Naive B cell (primary cell): Measurements from ENCODE around the gene HSPA8. TPM values are rescaled to one million over a fixed set of nuclear protein-coding genes. Genes with fewer than 3 reads are reported as not detected.

Experiments
- ATAC-seq, 2 donors: fragments of 150-1000 bp; cut with Tn5 transposase; 2 replicates each; pipeline ENCODE4 v1.10.0; 2021; ENCODE audit warnings: low read depth in 2 of 2, mild to moderate bottlenecking in 2 of 2, moderate library complexity in 2 of 2
- DNase-seq: peaks from one replicate; pipeline ENCODE4 v3.0.0; 2022
- H3K27ac Mint-ChIP-seq, 6 donors: one replicate each; pipeline ENCODE4 v1.8.0; 2020 to 2022; ENCODE audit warnings: mild to moderate bottlenecking in 6 of 6, mixed read lengths in 6 of 6, moderate library complexity in 5 of 6, inconsistent platforms in 2 of 6
- H3K27me3 Mint-ChIP-seq, 3 donors: one replicate each; pipeline ENCODE4 v1.8.0; 2021 to 2022; ENCODE audit warnings: mixed read lengths in 3 of 3, mild to moderate bottlenecking in 1 of 3
- H3K36me3 Mint-ChIP-seq, 2 donors: one replicate each; pipeline ENCODE4 v1.8.0; 2020 to 2022; ENCODE audit warnings: mixed read lengths in 2 of 2, inconsistent platforms in 1 of 2, mild to moderate bottlenecking in 1 of 2
- H3K4me1 Mint-ChIP-seq, 3 donors: one replicate each; pipeline ENCODE4 v1.8.0; 2020 to 2022; ENCODE audit warnings: mixed read lengths in 3 of 3, inconsistent platforms in 1 of 3, mild to moderate bottlenecking in 1 of 3, moderate library complexity in 1 of 3
- H3K4me3 Mint-ChIP-seq, 8 donors: one replicate each; pipeline ENCODE4 v1.8.0; 2020 to 2022; ENCODE audit warnings: mild to moderate bottlenecking in 8 of 8, mixed read lengths in 8 of 8, moderate library complexity in 8 of 8, inconsistent platforms in 2 of 8
- H3K9me3 Mint-ChIP-seq, 7 donors: one replicate each; pipeline ENCODE4 v1.8.0; 2020 to 2022; ENCODE audit warnings: mixed read lengths in 7 of 7, mild to moderate bottlenecking in 5 of 7, inconsistent platforms in 2 of 7, moderate library complexity in 1 of 7
- polyA plus RNA-seq, 6 donors: library from polyadenylated mRNA; unstranded; fragments of 300-500 nt; fragmentation: Illumina TruSeq; gene quantifications; one replicate each; pipeline ENCODE4 v1.2.3, GENCODE V29; 2021; ENCODE audit warnings: low read depth in 6 of 6

HSPA8 gene
- polyA plus RNA-seq, 6 donors from 2014 or later, result 390 to 727 (median 594) TPM

- Mint-ChIP-seq H3K4me1 (no peaks in the 10 kb centered on the region), H3K9me3 (peaks cover 0 to 3% (median 0%) of the 10 kb centered on the region in 7 donors), H3K4me3 (no peak overlapping the region), H3K27ac (no peak overlapping the region), H3K27me3 (no peaks in the 10 kb centered on the region), H3K36me3 (peaks cover 0 to 9% of the 10 kb centered on the region in 2 donors)
- no peak for DNase-seq
- no peak for ATAC-seq
These were observed 24.4 kb upstream of the HSPA8 start for GRCh38 chr11:123086305-123086704.

GRCh38 chr11:123085497-123085896, 23.6 kb upstream of the HSPA8 start:
- DNase-seq, result no peak
- Mint-ChIP-seq H3K36me3 (peaks cover 0 to 9% of the 10 kb centered on the region in 2 donors), H3K4me3 (no peak overlapping the region), H3K4me1 (no peaks in the 10 kb centered on the region), H3K27me3 (no peaks in the 10 kb centered on the region), H3K27ac (peak overlapping the region in 1 of 6 donors; percentile 61), H3K9me3 (peaks cover 0 to 3% (median 0%) of the 10 kb centered on the region in 7 donors)
- ATAC-seq, result no peak

GRCh38 chr11:123084454-123084853, 22.5 kb upstream of the HSPA8 start:
- DNase-seq (no peak), ATAC-seq (no peak)
- Mint-ChIP-seq H3K27me3 (no peaks in the 10 kb centered on the region), H3K4me1 (no peaks in the 10 kb centered on the region), H3K9me3 (peaks cover 0 to 3% (median 0%) of the 10 kb centered on the region in 7 donors), H3K27ac (no peak overlapping the region), H3K4me3 (no peak overlapping the region), H3K36me3 (peaks cover 0 to 9% of the 10 kb centered on the region in 2 donors)

GRCh38 chr11:123083623-123084029, 21.7 kb upstream of the HSPA8 start:
- Mint-ChIP-seq H3K27ac (no peak overlapping the region), H3K4me1 (no peaks in the 10 kb centered on the region), H3K27me3 (no peaks in the 10 kb centered on the region), H3K9me3 (peaks cover 0 to 3% (median 0%) of the 10 kb centered on the region in 7 donors), H3K36me3 (peaks cover 0 to 9% of the 10 kb centered on the region in 2 donors), H3K4me3 (no peak overlapping the region)
- DNase-seq (no peak), ATAC-seq (no peak)

- ATAC-seq (no peak), DNase-seq (no peak)
- H3K4me1 Mint-ChIP-seq, result no peaks in the 10 kb centered on the region
- H3K4me3 Mint-ChIP-seq, result no peak overlapping the region
- H3K36me3 Mint-ChIP-seq, result peaks cover 0 to 9% of the 10 kb centered on the region in 2 donors
- H3K27ac Mint-ChIP-seq, result peak overlapping the region in 1 of 6 donors; percentile 75
- H3K9me3 Mint-ChIP-seq, result peaks cover 0 to 3% (median 0%) of the 10 kb centered on the region in 7 donors
- H3K27me3 Mint-ChIP-seq, result no peaks in the 10 kb centered on the region
These were observed 21.0 kb upstream of the HSPA8 start for GRCh38 chr11:123082977-123083376.

- H3K4me3 Mint-ChIP-seq, result no peak overlapping the region
- no peak for ATAC-seq
- peak overlapping the region in 2 of 6 donors; percentile 12 to 17 for H3K27ac Mint-ChIP-seq
- no peak for DNase-seq
- peaks cover 0 to 3% (median 0%) of the 10 kb centered on the region in 7 donors for H3K9me3 Mint-ChIP-seq
- no peaks in the 10 kb centered on the region for H3K27me3 Mint-ChIP-seq
- peaks cover 0 to 9% of the 10 kb centered on the region in 2 donors for H3K36me3 Mint-ChIP-seq
- H3K4me1 Mint-ChIP-seq, result peaks cover 0 to 4% (median 0%) of the 10 kb centered on the region in 3 donors
These were observed 18.1 kb upstream of the HSPA8 start for GRCh38 chr11:123080015-123080414.

- H3K27ac Mint-ChIP-seq, result peak overlapping the region in 1 of 6 donors; percentile 3
- no peaks in the 10 kb centered on the region for H3K27me3 Mint-ChIP-seq
- H3K4me1 Mint-ChIP-seq, result peaks cover 0 to 15% (median 10%) of the 10 kb centered on the region in 3 donors
- DNase-seq (no peak), ATAC-seq (no peak)
- no peaks in the 10 kb centered on the region for H3K9me3 Mint-ChIP-seq
- peaks cover 0 to 6% of the 10 kb centered on the region in 2 donors for H3K36me3 Mint-ChIP-seq
- no peak overlapping the region for H3K4me3 Mint-ChIP-seq
These were observed 14.5 kb upstream of the HSPA8 start for GRCh38 chr11:123076484-123076883.

DNA sequence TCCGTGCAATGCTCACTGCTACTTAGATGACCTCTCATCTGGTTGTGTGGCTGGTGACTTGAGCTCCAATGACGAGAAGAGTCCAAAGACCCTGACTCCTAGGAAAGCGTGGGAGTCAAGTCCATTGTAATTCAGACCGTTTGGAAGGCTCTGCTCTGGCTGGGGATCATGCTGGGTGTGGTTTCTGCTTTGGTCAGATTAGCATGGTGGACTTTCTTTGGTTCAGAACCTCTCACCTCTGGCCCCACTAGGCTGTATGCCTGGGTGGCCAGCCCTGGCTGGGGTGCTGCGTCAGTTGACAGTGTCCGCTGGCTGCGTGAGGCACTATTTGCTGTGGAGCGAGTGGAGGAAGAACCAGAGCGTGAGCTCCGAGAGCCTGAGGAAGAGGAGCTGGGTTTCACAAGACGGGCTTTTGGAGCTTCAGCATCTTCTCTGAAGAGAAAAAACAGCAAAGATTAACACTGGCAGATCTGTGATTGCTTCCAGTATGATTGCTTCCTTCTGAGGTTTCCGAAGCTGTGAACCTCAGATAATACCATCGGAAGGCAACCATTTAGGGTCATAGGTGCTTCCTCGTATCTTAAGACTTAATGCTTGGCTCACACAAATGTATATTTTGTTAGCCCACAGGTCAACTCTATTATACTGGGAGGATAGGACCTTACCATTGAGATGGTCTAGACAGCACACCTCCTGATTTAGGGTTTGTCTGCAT, 11.6 kb upstream of the HSPA8 start:
- no peak for DNase-seq
- no peaks in the 10 kb centered on the region for H3K9me3 Mint-ChIP-seq
- peaks cover 0 to 6% of the 10 kb centered on the region in 2 donors for H3K36me3 Mint-ChIP-seq
- H3K27me3 Mint-ChIP-seq, result no peaks in the 10 kb centered on the region
- H3K4me1 Mint-ChIP-seq, result peaks cover 16 to 43% (median 23%) of the 10 kb centered on the region in 3 donors
- no peak for ATAC-seq
- H3K4me3 Mint-ChIP-seq, result no peak overlapping the region
- H3K27ac Mint-ChIP-seq, result peak overlapping the region in 1 of 6 donors; percentile 30

GRCh38 chr11:123072762-123073161, 10.8 kb upstream of the HSPA8 start:
- Mint-ChIP-seq H3K4me1 (peaks cover 19 to 46% (median 24%) of the 10 kb centered on the region in 3 donors), H3K36me3 (peaks cover 0 to 6% of the 10 kb centered on the region in 2 donors), H3K27me3 (no peaks in the 10 kb centered on the region), H3K27ac (peak overlapping the region in 4 of 6 donors; percentile 25 to 67 (median 38)), H3K9me3 (no peaks in the 10 kb centered on the region), H3K4me3 (peak overlapping the region in 1 of 8 donors; percentile 47)
- DNase-seq (no peak), ATAC-seq (no peak)

GRCh38 chr11:123072332-123072761, 10.4 kb upstream of the HSPA8 start:
- no peak for DNase-seq
- H3K36me3 Mint-ChIP-seq, result peaks cover 0 to 6% of the 10 kb centered on the region in 2 donors
- H3K4me1 Mint-ChIP-seq, result peaks cover 19 to 46% (median 24%) of the 10 kb centered on the region in 3 donors
- no peaks in the 10 kb centered on the region for H3K9me3 Mint-ChIP-seq
- H3K27ac Mint-ChIP-seq, result peak overlapping the region in 4 of 6 donors; percentile 35 to 82 (median 56)
- peak overlapping the region in 1 of 8 donors; percentile 47 for H3K4me3 Mint-ChIP-seq
- no peak for ATAC-seq
- no peaks in the 10 kb centered on the region for H3K27me3 Mint-ChIP-seq

DNA sequence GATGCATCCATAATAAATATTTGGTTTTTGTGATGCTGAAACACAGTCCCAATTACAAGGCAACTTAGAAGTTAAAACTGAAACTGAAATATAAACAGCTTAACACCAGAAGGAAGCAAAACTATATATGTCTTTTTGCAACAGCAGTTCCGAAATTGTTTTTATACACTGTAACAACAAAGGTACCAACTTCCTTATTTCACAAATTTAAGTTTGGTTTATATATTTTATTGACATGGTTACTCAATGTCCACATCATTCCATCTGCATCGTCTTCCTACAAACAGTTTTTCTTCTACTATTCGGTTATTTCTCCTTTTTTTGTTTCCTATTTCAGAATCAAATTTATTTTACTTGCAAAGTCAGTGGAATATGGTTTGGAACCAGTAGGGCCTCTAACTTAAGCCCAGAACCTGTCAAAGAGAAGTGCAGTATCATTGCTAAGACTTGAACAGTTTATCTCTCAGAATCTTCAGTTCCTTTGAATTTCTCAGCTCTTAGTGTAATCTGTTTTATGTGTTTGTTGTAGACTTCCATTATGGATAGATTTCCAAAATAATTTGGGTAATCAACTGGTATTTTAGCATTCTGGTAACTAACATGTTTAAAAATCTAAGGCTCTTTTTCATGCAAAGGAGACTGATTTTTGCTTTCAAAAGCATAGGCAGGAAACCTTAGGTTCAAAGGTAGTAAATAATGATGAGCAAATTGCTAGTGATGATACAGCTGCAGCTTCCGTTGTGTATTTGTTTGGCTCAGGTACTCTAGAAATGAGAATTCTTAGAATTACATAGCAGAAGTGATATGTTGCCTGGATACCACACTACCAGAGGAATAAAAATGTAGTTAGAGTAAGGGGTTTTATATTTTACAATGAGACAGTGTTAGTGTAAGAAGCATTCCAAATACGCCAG, 8.2 kb upstream of the HSPA8 start:
- H3K4me3 Mint-ChIP-seq, result peak overlapping the region; percentile 76 to 91 (median 88)
- H3K36me3 Mint-ChIP-seq, result peaks cover 0 to 6% of the 10 kb centered on the region in 2 donors
- H3K27me3 Mint-ChIP-seq, result no peaks in the 10 kb centered on the region
- H3K27ac Mint-ChIP-seq, result peak overlapping the region; percentile 81 to 94 (median 87)
- ATAC-seq, result peak; percentile 85 to 88
- DNase-seq, result peak; percentile 46
- peaks cover 24 to 55% (median 25%) of the 10 kb centered on the region in 3 donors for H3K4me1 Mint-ChIP-seq
- H3K9me3 Mint-ChIP-seq, result no peaks in the 10 kb centered on the region

- H3K27me3 Mint-ChIP-seq, result no peaks in the 10 kb centered on the region
- H3K36me3 Mint-ChIP-seq, result peaks cover 8 to 15% of the 10 kb centered on the region in 2 donors
- peaks cover 26 to 64% (median 52%) of the 10 kb centered on the region in 3 donors for H3K4me1 Mint-ChIP-seq
- DNase-seq (no peak), ATAC-seq (no peak)
- H3K27ac Mint-ChIP-seq, result peak overlapping the region in 4 of 6 donors; percentile 65 to 99 (median 90)
- H3K4me3 Mint-ChIP-seq, result peak overlapping the region in 5 of 8 donors; percentile 41 to 99 (median 80)
- H3K9me3 Mint-ChIP-seq, result no peaks in the 10 kb centered on the region
These were observed 3.7 kb upstream of the HSPA8 start for GRCh38 chr11:123065621-123066020.
